OCI-M1 (cell line): ENCODE data around the gene ACTL8.

Experiments
- DNase-seq: peaks from one replicate; lab custom pipeline; 2025; lab: John Stamatoyannopoulos, UW

ACTL8 gene

GRCh38 chr1:17845583-17845982 is 90.5 kb downstream of the ACTL8 start:
- DNase-seq, result no peak

DNA sequence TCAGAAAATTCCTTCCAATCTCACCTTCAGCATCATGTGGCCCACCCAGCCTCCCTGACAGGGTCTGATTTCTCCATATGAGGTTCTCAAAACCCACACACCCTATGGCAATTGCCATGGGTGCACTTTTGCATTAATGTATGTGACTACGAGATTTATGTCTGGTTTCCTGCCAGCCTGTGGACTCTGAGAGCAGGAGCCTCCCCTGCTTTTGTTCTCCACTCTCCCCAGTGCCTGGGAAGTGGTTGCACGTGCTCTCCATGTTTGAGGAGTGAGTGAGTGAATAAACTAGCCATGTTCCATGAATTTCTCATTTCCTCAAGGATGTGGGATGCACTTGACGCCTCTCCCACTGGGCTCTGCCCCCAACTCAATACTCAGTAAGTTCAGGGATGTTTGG is 91.2 kb downstream of the ACTL8 start:
- no peak for DNase-seq

GRCh38 chr1:17847111-17847510 is 92.0 kb downstream of the ACTL8 start:
- DNase-seq, result no peak

- DNase-seq, result no peak
Observed at GRCh38 chr1:17849216-17849615, 94.1 kb downstream of the ACTL8 start.

DNA sequence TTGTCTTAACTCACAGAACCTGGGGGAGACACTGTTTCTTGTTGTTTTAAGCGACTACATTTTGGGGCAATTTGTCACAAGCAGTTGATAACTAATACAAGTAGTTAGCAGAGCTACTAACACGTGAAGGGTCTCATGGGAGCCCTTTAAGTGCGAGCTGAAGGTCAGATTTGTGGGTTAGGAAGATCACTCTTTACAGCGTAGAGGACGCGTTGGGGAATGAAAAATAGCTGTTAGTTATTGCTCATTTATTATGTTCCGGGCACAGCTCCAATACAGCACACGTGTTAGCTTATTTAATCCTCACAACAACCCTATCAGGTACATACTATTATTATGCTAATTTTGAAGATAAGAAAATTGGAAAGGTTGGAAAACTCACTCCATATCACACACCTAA is 95.9 kb downstream of the ACTL8 start:
- DNase-seq, result no peak

DNA sequence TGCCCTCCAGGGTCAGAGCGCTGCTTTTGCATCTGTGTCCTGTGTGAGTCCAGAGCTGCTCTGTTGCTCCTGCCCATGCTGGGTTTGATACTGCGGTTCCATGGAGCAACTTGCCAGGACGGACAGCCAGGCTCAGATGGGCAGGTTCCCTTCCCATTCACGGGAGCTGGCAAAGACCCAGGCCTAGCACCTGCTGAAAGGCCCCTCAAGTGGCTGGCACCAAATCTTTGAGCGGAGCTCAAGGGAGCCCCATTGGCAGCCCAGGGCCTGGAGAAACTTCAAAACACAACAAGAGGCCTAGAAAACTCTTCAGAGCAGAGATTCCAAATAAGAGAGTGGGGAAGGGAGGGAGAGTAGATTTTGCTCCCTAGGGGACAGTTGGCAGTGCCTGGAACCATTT is 97.2 kb downstream of the ACTL8 start:
- DNase-seq, result no peak

- no peak for DNase-seq
Observed at GRCh38 chr1:17853241-17853935, 98.3 kb downstream of the ACTL8 start.

GRCh38 chr1:17856496-17857108 is 101.5 kb downstream of the ACTL8 start:
- no peak for DNase-seq

DNA sequence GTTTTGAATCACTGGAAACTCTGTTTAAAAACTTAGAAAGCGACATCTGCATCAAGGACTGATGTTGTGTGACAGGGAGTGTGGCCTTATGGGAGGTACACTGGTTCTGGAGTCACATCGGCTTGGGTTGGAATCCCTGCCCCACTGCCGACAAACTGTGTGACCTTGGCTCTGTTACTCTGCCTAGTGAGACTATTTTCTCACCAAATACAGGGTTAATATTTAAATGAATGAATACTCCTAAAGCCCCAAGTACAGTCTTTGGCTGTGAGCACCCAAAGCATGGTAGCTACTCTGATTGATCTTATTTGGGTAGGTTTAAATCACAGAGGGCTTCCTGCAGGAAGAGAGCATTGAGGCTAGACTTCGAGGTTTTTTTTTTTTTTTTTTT is 102.0 kb downstream of the ACTL8 start:
- DNase-seq, result no peak

GRCh38 chr1:17857996-17858395 is 102.9 kb downstream of the ACTL8 start:
- no peak for DNase-seq

DNA sequence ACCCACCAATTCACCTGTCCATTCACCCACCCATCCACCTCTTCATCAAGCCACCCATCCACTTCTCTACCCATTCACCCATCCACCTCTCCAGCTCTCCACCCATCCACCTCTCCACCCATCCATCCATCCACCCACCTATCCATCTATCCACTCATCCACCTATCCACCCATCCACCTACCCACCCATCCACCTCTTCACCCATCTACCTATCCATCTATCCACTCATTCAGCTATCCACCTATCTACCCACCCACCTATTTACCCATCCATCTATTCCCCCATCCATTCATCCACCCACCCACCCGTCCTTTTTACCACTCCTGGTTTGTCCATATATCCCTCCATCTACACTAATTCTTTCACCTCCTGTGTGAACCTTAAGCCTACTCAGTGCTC is 105.7 kb downstream of the ACTL8 start:
- no peak for DNase-seq

DNA sequence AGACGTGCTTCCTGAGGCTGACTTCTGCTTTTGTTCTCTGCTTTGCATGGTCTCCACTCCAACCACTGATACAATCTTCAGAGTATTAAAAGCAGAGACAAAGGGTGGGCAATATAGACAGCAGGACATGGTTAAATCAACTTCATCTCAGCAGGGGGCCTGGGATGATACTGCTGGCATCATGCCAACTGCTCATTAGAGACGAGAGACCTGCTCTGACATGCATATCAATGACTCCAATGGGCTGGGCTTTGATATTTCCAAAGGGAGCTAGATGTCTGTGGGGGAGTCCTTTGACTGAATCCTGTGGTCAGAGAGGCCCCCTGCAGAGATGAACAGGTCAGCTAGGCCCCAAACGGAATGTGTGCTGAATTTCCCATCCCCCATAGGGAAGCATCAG is 106.6 kb downstream of the ACTL8 start:
- peak; percentile 25 for DNase-seq

DNA sequence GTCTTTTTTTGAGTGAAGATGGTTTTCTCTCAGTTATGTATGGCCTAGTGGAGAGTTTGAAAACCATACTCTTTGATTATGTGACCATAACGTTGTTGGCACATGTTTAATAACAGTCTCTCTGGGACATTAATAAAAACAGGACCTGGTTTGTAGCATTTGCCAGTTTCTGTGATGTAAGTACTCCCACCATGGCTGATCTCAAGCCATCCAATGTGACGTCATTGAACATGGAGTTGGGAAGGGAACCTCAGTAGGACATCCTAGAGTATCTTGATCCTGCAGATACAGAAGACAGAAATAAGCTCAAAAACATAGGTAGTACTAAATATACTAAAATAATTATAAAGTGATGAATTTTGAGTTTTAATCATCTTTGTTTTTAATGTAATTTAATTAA is 107.0 kb downstream of the ACTL8 start:
- no peak for DNase-seq

GRCh38 chr1:17865912-17866739 is 111.0 kb downstream of the ACTL8 start:
- DNase-seq, result no peak

- no peak for DNase-seq
Observed at GRCh38 chr1:17866740-17867029, 111.6 kb downstream of the ACTL8 start.

GRCh38 chr1:17867470-17867869 is 112.3 kb downstream of the ACTL8 start:
- DNase-seq, result no peak

- DNase-seq, result no peak
Observed at GRCh38 chr1:17869815-17870214, 114.7 kb downstream of the ACTL8 start.

DNA sequence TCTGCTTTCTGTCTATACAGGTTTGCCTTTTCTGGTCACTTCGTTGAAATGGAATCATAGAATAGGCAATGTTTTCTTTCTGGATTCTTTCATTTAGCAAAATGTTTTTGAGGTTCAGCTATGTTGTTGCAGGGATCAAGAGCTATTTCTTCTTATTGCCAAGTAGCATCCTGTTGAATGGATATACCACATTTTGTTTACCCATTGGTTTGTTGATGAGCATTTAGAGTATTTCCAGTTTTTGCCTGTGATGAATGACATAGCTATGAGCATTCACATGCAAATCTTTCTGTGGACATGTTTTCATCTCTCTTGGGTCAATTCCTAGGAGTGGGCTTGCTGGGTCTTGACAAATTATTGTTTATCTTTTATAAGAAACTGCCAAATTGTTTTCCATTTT is 115.5 kb downstream of the ACTL8 start:
- DNase-seq, result no peak

DNA sequence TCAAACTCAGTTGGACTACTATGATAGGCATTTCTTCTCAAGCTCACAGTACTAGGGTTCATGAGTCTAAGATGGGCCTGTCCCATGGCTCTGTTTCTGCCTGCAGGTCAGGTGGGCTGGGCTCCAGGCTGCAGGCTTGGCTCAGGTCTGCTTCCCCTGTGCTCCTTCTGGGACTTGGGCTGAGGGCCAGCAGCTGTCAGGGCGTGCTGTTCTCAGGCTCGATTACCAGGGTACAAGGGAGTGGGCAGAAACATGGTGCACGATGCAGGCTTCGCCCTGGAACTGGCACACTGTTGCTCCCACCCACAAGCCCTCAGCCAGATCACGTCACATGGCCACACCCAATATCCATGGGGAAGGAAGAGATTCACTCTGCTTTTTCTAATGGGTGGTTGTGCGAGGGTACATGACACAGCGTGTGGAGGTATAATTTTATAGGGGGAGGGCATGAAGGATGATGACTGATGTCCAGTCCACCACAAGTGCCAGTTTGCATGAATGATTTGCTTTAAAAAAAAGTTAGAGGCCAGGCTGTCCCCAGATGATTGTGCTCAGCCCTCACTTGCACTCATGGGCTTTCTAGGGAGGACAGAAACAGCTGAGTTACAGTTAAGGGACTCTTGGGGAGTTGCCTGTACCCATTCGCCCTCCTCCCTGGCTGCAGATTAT is 118.0 kb downstream of the ACTL8 start:
- no peak for DNase-seq

GRCh38 chr1:17874231-17874630 is 119.1 kb downstream of the ACTL8 start:
- no peak for DNase-seq

DNA sequence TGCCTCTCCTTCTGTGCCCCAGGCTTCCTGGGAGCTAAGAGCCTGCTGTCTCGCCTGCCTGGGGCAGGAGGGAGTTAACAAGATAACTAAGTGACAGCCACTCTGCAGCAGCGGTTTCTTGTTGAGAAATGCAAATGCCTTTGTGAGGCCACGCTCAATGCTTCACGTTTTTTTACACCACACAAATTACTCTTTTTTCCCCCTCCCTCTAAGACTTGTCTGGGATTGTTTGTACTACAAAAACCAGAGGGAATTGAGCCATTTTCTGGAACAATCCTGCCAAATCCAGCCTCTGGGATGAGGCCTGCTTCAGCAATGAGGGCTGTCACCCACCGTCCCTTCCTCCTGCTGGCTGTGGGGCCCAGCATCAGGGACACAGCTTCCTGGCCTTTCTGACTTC is 119.6 kb downstream of the ACTL8 start:
- no peak for DNase-seq

DNA sequence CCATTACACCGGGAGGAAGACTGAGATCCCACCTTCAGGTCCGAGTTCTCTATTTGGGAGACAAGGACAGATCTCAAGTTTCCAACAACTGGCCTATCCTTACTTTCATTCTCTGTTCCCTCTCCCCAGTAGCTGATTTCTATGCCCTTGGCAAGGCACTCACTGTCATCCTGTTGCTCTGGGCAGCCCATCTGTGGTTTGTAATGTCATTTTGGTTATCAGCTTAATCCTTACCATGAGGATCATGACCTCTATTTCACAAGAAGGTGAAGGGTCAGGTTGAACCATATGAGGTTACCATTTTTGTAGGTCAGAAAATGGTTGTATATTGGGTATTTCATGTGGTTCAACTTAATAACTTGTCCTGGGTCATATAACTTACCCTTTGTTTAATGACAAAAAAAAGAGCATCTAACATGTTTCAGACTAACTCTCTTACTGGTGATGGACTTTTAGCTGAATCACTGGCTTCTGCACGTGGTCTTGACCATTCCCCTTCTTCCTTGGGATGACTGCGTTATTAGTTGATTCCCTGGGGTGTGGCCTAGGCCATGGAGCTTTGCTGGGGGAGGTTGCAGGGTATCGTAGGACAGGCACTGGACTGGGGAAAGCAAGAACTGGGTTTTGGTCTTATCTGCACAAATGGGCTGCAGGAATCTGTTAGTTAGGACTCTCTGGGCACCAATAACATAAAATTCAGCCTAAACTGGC is 120.2 kb downstream of the ACTL8 start:
- DNase-seq, result no peak
